NT2/D1 (cell line): ENCODE data around the gene SAMM50.

Source experiments
- YY1 ChIP-seq: IDR thresholded peaks from 2 replicates; pipeline ENCODE4 v1.6.1; 2011; ENCODE audit not compliant: insufficient read length, insufficient read depth
- ZNF274 ChIP-seq: IDR thresholded peaks from 2 replicates; pipeline ENCODE4 v1.6.1; 2011; ENCODE audit warnings: mild to moderate bottlenecking, low read depth, low read length

- no peak for TF ChIP-seq YY1
- no peak for TF ChIP-seq ZNF274
These were observed 43.9 kb upstream of the SAMM50 start for GRCh38 chr22:43911351-43911750.
